ENCODE data around the gene GNAS.
"Not testable (repeated sequence)": the region's sequence is repeated elsewhere in the genome, so short reads cannot be mapped to it uniquely, and the experiment has no call there.

Gene GNAS

DNA sequence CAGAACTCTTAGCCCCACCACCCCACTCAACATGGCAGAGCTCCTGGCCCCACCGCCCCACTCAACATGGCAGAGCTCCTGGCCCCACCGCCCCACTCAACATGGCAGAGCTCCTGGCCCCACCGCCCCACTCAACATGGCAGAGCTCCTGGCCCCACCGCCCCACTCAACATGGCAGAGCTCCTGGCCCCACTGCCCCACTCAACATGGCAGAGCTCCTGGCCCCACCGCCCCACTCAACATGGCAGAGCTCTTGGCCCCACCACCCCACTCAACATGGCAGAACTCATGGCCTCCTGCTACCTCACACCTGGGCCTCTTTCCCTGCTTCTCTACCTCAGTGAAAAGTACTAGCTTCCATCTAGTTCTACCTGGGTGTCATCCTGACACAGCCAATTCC is 23.7 kb upstream of the GNAS start:
- DNase-seq = not testable (repeated sequence)

DNA sequence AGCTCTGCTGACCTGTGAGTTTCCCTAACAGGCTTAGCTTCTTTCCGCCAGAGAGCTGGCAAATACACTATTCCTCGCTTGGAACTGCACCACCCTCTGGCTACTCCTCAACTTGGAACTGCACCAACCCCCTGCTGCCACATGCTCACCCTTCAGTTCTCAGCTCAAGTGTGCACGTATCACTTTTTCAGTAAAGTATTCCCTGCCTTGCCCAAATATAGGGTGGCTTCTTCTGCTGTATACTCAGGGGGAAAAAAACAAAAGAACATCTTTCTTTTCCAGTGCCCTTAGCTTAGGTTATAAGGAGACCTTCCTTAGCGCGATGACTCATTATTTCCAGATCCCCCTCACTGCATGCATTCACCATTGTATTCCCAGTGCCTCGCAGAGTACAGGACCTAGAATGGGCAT is 23.0 kb upstream of the GNAS start:
- DNase-seq = no peak

DNA sequence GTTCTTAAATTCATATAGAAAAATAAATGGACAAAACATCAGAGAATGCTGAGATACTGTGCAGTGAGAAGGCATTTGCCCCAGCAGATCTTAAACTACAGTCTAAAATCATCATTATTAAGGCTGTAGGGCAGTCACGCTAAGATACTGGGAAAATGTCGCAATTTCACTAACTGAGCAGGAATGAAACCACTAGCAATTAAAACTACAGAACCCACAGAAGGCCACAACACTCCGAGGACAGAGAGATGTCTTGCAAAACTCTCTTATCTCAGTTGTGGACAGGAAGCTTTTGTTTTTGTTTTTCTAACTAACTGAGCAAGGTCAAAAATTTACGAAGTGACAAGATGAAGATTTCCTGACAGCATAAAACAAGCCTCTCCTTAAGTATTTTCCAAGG is 20.1 kb upstream of the GNAS start:
- DNase-seq = no peak

DNA sequence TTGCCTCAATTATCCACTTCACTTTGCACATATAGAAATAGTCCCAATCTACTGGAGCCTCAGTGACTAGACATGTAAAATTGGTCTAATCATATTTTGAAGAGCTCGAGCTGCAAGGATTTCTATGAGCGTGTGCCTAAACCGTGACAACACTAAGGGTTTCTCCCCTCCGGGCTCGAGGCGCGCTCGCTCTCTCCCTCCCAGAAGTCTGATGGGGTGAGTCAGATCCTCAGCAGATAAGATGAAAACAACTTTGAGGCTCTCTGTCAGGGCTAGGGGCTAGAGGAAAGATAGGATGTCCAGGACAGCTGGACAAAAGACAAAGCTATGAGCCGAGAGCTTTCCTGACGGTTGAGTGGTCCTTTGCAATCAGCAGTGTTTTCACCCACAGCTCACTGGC is 18.6 kb upstream of the GNAS start:
- DNase-seq = no peak

DNA sequence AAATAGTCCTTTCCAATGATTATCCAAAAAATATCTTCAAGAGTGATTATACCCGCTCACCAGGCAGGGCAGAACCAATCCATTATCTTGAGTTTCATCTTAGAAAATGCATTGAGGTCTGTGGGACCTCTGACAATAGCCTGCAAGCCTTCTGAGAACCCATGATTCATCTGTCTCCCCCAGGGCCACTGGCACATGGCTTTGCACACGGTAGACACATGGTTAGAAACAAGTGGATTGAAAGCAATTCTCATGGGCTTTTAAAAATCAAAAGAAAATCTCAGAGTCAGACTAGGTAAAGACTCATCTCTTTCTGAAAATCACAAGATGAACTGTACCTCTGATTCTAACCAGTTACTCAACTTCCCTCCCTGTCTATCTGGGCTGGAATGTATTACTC is 17.3 kb upstream of the GNAS start:
- no peak for DNase-seq

DNA sequence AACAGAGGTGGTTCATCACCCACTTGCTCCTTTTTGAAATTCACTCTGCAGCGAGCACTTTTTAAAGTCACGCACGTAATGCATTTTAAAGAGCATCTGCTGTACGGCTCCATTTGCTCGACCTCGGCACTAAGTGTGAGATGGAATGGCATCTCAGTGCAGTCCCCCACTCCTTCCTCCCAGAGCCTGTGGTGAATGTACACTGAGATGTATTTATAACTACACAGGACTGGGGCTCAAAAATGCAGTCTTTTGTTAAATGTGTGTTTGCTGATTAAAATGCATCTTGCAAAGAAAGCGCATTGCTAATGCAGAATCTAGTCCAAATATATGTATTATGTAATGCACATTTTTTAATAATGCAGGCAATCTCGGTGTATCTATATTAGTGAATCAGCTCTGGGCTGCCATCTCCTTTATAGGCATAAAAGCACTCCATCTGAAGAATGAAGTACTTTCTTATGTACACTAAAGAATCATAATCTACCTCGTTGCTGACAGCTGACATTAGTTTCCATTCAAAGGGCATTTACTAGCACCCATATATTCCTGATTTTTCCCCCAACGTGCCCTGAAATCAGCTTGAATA is 15.8 kb upstream of the GNAS start:
- no peak for DNase-seq

DNA sequence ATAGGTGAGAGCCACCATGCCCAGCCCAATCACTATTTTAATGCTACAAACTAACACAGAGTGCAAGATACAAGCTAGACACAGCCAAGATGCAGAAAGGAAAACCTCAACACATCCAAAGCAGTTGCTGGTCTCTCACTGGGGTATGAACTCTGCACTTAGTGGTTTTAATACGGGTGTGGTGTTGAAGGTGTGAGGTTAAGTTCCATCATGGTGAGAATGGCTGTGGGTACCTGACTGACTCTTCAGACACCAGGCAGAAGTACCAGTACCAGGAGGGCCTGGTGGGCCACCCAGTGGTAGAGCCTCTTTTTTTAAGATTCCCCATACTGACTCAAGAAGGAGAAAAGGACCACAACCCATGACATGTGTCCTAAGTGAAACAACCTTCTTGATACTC is 14.8 kb upstream of the GNAS start:
- DNase-seq = no peak

DNA sequence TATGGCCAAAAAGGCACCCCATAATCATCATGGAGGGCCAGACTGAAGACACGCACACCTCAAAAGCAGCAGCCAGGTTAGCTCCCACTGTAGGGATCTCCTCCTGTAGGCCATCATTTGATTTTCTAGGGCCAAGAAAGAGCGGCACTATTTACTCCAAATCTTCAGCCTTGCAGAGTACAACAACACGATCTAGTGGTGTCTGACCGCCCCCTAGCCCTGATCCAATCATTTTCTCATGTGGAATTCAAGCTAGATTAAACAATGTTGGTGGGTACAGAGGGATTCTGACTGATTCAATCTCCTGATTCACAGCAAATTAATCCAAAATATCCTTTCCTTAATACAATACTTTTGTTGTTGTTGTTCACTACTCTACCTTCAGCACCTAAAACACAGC is 14.3 kb upstream of the GNAS start:
- DNase-seq = no peak

DNA sequence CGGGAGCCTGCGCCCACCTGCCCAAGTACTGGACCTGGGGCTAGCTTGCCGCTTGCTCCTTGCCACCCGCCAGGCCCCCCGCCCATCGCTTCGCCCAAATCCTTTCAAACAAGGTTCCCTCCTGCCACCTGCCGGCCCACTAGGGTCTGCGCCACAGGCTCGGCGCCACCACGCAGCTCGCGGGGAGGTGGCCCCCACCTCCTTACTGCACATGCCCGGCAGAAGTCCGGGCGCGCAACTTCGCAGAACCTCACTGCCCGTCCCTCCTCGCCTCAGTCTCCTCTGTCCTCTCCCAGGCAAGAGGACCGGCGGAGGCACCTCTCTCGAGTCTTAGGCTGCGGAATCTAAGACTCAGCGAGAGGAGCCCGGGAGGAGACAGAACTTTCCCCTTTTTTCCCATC is 13.0 kb upstream of the GNAS start:
- no peak for DNase-seq

DNA sequence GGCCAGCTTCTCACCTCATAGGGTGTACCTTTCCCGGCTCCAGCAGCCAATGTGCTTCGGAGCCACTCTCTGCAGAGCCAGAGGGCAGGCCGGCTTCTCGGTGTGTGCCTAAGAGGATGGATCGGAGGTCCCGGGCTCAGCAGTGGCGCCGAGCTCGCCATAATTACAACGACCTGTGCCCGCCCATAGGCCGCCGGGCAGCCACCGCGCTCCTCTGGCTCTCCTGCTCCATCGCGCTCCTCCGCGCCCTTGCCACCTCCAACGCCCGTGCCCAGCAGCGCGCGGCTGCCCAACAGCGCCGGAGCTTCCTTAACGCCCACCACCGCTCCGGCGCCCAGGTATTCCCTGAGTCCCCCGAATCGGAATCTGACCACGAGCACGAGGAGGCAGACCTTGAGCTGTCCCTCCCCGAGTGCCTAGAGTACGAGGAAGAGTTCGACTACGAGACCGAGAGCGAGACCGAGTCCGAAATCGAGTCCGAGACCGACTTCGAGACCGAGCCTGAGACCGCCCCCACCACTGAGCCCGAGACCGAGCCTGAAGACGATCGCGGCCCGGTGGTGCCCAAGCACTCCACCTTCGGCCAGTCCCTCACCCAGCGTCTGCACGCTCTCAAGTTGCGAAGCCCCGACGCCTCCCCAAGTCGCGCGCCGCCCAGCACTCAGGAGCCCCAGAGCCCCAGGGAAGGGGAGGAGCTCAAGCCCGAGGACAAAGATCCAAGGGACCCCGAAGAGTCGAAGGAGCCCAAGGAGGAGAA is 12.3 kb upstream of the GNAS start:
- DNase-seq = no peak

DNA sequence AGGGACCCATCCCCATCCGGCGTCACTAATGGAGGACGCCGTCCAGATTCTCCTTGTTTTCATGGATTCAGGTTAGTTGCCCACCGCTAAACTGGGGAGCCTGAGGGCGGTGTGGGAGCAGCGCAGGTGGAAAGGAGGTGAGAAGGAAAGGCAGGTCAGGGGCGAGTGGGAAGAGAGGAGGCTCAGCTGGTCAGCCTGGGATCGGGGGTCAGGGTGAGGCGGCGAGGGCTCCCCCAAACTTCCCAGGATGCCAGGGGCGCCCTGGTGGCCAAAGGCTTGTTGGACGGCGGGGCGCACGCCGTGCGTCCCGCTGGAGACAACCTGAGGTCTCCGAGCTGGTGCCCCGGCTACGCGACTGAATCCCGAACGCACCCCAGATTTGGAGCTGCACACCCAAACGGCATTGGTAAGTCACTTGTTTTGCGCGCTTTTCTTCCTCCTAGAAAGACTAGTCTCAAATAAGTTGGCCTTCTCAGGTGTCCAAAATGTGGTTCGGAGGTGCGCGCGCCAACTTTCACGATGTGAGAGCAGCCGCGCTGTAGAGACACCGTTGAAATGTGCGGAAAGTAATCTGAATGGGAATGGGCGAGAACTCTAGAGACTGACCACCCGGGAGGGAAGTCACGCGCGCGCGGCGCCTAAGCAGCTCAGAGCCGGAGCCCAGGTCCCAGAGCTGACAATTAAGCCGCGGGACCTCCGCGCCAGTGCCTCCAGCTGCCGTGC is 11.5 kb upstream of the GNAS start:
- no peak for DNase-seq

DNA sequence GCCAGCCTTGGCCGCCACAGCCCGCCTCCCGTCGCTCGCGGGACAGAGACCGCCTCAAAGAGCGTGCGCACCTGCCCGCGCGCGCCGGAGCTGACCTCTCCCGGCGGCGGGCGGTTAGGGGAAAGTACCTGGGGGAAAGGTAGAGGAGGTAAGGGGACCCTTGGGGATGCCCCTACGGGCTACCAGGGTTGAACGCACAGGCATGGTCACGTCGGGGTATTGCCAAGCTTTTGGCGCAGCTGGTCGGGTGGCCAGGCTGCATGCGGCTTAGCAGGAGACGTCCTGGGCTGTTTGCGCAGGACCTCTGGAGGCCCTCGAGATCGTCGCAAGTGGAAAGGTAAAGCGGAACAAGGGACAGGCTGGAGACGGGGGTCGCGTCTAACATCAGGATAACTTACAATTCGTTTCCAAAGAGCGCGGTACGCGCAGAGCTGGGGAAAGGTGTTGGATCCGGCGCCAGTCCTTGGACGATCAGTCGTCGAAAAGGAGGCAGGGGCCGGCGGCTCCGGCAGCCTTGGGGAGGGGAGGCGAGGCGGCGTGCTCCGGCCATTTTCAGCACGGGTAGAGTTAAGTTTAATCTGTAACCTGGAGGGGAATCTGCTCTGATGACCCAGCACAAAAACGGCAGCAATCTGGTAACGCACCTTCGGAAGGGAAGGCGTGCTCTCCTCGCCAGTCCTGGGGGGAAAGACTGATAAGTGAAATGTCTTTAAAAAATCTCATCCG is 10.8 kb upstream of the GNAS start:
- DNase-seq = no peak

DNA sequence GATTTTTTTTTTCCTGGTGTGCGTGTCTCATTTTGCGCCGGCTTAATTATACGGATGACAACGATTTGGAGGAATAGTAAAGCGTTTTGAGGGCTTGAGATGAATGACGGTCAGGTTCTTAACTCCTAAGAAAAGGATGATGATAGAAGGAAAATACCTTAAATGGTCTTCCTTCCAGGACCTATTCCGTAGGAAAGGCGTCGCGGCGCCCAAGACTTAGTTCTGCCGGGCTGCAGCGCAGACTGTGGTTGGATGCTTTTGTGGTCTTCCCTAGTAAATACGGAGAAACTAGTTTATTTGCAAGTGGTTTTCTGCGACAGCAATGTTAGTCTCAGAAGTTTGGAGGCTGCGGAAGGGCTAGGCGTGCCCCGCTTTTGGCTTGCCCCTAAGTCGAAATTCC is 10.2 kb upstream of the GNAS start:
- DNase-seq = no peak

DNA sequence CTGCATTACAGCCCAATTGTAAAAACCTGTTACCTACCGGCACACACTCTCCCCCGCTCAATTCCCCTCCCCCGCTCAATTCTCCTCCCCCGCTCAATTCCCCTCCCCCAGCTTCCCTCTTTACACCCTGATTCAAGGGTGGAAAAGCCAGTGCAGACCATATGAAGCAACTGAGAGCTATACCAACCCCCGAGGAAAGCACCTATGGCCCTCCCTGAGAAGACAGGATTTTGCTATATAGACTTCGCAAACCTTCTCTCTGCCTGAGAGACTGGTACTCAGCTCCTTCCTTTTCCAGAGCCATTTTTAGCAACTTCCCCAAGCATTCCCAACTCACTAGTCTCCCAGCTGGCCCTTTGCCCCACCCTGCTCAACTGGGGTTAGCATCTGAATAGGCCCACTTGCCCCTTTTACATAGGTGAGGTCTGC is 9.4 kb upstream of the GNAS start:
- no peak for DNase-seq

DNA sequence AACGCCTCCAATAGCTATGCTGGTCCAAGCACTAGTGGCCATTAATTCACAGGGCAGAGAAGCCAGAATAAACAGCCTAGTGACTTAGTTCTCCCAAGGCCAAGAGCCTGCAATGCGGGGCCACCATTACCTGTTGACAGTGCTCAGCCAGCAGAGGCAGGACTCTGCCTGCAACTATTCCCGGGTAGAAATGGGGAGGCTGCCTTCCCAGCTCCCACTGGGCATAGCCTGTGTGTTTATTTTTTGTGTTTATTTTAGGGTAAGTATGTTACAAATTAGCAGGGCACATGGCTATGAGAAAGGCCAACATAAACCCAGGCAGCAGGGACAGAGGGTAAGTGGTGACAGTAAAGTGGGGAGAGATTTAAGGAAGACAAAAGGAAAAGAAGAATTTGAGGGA is 6.8 kb upstream of the GNAS start:
- DNase-seq = no peak

DNA sequence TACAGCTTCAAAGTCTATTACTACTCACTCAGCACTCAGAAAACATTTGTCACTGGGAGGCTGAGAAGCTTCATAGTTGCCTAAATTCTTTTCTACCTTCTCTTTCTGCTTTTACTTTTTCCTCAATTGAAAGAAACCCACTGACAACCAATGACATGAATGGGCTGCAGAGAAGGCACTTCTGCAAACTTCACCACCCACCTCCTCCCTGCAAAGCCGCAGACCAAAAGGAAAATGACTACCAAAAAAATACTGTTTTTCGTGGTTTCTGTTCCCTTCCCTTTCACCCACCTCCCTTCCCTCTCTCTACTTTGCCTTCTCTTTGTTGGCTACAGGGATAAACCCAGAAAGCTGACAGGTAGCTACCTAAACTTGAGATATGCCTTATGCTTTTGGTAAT is 5.1 kb upstream of the GNAS start:
- DNase-seq = no peak

DNA sequence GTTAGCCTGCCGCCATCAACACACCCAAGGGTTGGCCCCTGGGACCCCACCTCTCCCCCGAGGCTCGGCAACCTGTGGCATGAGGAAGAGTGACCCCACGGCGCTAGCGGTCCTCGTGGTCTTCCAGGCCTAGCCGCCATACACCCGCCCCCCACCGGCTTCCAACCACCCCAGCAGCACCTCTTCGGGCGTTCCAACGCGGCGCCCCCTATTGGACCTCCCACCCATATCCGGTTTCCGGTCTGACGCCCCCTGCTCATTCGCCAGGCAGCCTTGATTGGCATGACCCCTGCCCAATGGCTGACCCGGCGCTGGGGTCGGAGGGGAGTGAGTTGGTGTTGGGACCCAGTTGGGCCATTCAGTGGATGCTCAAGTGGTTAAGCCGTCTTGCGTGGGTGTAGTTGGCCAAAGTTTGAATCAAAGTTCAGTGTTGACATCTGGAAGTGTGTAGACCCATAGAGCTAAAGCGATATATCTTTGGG is 1.8 kb upstream of the GNAS start, which contains the start of gene GNAS-AS1:
TSS of gene GNAS-AS1 (minus strand) at position 210 of the 482 bp plus-strand sequence.
- DNase-seq = no peak

DNA sequence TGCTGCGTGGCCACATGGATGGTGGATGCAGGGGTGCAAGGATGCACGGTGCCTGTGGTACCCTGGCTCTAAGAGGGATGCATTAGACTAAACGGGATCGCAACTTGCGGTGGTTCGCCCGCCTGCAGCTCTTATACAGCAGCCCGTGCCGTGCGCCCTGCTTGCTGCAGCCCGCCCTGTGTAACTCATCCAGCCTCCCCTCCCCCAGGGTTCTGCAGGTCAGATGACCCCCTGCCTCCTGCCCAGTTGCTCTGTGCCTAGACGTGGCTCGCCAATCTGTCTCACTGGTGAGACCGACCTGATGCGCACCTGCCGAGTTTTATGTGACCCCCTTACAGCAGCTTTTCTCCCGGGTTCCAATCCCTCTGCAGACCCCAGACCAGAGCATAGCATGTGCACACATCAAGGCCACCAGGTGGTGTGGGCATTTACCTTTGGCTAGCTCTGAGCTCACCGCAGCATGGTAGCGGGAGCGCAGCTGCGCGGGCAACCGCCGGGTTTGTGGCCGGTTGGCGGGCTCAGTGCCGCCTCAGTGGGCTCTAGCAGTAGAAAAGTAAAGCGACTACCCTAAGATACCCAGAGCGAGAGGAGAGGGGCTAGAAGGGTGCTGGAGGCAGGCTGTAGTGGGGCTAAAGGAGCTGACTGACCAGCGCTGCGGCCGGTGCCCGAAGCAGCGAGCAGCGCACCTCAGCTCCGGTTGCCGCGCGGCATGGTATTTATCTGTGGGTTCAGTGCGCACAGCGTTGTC is 1.1 kb upstream of the GNAS start:
- DNase-seq = no peak

DNA sequence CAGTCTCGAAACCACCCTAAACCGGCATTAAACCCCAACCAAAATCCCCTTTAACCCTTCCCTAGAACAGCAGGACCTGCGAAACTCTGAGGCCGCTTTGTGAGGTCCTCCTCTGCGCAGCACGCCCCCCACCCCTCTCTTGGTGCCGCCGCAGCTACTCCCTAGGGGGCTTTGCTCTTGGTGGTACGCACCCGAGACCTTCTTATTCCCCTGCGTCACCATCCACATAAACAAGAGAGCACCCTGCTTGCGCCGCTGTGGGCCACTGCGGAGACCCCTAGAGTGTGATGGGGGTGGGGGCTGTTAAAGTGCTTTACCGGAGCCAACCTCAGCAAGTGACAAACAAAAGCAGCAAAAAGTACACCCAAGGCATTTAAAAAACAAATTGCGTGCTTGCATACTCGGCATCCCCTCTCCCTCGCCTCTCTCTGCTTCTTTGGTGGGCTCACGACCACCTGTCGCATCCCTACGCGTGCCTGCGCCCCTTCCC is 502 bp upstream of the GNAS start:
- no peak for DNase-seq

DNA sequence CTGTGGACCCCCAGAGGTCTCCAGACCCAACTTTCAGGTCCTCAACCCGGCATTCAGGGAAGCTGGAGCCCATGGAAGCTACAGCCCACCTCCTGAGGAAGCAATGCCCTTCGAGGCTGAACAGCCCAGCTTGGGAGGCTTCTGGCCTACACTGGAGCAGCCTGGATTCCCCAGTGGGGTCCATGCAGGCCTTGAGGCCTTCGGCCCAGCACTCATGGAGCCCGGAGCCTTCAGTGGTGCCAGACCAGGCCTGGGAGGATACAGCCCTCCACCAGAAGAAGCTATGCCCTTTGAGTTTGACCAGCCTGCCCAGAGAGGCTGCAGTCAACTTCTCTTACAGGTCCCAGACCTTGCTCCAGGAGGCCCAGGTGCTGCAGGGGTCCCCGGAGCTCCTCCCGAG is 950 bp downstream of the GNAS start:
- no peak for DNase-seq

DNA sequence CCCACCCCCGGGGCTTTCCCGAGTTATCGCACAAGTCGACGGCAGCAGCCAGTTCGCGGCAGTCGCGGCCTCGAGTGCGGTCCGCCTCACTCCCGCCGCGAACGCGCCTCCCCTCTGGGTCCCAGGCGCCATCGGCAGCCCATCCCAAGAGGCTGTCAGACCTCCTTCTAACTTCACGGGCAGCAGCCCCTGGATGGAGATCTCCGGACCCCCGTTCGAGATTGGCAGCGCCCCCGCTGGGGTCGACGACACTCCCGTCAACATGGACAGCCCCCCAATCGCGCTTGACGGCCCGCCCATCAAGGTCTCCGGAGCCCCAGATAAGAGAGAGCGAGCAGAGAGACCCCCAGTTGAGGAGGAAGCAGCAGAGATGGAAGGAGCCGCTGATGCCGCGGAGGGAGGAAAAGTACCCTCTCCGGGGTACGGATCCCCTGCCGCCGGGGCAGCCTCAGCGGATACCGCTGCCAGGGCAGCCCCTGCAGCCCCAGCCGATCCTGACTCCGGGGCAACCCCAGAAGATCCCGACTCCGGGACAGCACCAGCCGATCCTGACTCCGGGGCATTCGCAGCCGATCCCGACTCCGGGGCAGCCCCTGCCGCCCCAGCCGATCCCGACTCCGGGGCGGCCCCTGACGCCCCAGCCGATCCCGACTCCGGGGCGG is 1.6 kb downstream of the GNAS start:
- no peak for DNase-seq

All from NCI-H2029 treated with DMSO at 0.1 percent for 48 hours (cell line).